Fibroblast of pulmonary artery (primary cell): ENCODE results near the gene CORO2B.

ENCODE experiments used
- DNase-seq: peaks from one replicate; pipeline ENCODE4 v3.0.0-alpha.2; 2010; ENCODE audit warnings: low read depth
- H3K4me3 ChIP-seq: replicated peaks from 2 replicates; pipeline ENCODE4 v1.5.1; 2011; ENCODE audit warnings: low read depth, mild to moderate bottlenecking, control low read depth, low read length, moderate library complexity
- TF ChIP-seq, protein P1 (sequence below): IDR thresholded peaks from 2 replicates; pipeline ENCODE4 v1.5.1; 2011; ENCODE audit warnings: mild to moderate bottlenecking, control low read depth, low read length, inconsistent platforms; ENCODE audit errors: missing control alignments

The CORO2B gene, protein sequence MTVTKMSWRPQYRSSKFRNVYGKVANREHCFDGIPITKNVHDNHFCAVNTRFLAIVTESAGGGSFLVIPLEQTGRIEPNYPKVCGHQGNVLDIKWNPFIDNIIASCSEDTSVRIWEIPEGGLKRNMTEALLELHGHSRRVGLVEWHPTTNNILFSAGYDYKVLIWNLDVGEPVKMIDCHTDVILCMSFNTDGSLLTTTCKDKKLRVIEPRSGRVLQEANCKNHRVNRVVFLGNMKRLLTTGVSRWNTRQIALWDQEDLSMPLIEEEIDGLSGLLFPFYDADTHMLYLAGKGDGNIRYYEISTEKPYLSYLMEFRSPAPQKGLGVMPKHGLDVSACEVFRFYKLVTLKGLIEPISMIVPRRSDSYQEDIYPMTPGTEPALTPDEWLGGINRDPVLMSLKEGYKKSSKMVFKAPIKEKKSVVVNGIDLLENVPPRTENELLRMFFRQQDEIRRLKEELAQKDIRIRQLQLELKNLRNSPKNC

DNA sequence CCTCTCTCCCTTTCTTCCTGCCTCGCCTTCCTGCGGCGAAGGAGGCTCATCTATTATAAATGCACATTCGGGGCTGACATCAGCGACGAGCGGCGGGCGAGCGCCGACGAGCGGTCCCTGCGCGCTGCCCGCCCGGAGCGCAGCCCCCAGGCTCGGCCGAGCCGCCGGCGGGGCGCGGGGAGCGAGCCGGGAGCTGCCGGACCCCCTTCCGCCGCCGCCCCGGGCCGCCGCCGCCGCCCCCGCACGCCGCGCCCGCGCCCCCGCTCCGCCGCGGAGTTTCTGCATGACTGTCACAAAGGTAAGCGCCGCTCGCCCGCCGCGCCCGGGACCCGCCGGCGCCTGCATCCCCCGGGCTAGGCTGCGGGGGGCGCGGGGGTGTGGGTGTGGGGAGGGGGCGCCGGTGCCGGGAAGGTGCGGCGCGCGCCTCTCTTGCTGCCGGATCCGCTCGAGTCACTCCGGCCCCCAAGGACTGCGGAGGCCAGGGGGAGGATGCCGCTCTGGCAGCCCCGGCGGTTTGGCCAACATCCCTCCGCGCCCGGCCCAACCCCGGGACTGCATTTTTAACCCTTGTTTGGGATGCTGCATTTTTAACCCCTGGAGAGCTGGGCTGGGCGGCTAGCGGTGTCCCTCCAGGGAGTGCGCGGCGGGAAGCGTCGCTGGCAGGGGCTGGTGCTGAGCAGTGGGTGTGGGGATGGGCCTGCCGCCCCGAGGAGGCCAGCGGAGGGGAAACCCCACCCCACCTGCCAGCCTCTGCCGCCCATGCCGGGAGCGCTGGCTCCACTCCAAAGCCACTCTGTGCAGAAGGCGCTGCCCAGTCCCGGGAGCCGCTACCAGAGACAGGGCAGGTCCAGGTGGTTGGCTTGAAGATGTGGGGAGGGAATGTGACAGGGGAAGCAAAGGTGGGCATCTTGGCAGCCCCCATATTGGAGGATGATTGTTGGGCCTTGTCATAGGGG lies at the start of gene CORO2B:
TSS of gene CORO2B (plus strand) at position 14 of the 956 bp plus-strand sequence. CDS start at position 284, 270 bp downstream.
- TF ChIP-seq, protein P1, sequence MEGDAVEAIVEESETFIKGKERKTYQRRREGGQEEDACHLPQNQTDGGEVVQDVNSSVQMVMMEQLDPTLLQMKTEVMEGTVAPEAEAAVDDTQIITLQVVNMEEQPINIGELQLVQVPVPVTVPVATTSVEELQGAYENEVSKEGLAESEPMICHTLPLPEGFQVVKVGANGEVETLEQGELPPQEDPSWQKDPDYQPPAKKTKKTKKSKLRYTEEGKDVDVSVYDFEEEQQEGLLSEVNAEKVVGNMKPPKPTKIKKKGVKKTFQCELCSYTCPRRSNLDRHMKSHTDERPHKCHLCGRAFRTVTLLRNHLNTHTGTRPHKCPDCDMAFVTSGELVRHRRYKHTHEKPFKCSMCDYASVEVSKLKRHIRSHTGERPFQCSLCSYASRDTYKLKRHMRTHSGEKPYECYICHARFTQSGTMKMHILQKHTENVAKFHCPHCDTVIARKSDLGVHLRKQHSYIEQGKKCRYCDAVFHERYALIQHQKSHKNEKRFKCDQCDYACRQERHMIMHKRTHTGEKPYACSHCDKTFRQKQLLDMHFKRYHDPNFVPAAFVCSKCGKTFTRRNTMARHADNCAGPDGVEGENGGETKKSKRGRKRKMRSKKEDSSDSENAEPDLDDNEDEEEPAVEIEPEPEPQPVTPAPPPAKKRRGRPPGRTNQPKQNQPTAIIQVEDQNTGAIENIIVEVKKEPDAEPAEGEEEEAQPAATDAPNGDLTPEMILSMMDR, result no peak
- DNase-seq, result peak; percentile 47
- H3K4me3 ChIP-seq, result peak within 1 kb of the TSS; percentile 62

DNA sequence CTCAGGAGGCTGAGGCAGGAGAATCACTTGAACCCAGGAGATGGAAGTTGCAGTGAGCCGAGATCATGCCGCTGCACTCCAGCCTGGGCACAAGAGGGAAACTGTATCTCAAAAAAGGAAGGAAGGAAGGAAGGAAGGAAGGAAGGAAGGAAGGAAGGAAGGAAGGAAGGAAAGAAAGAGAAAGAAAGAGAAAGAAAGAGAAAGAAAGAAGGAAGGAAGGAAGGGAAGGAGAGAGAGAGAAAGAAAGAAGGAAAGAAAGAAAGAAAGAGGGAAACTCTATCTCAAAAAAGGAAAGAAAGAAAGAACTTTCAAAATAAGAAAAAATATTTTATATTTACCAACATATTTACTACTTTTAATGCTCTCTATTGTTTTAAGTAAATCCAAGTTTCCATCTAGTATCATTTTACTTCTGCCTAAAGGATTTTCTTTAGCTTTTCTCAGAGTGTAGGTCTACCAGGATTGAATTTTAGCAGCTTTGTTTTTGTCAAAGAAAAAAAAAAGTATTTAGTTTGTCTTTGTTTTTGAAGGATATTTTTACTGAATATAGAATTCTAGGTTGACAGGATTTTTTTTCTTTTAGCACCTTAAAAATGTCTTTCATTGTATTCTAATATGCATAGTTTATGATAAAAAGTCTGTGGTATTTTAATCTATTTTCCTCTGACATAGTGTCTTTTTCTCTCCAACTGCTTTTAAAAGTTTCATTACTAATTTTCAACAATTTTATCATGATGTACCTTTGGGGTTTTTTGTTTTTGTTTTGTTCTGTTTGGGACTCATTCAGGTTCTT lies 47.2 kb upstream of the CORO2B start:
- no peak overlapping the region for H3K4me3 ChIP-seq
- no peak for DNase-seq
- TF ChIP-seq, protein P1, result no peak

DNA sequence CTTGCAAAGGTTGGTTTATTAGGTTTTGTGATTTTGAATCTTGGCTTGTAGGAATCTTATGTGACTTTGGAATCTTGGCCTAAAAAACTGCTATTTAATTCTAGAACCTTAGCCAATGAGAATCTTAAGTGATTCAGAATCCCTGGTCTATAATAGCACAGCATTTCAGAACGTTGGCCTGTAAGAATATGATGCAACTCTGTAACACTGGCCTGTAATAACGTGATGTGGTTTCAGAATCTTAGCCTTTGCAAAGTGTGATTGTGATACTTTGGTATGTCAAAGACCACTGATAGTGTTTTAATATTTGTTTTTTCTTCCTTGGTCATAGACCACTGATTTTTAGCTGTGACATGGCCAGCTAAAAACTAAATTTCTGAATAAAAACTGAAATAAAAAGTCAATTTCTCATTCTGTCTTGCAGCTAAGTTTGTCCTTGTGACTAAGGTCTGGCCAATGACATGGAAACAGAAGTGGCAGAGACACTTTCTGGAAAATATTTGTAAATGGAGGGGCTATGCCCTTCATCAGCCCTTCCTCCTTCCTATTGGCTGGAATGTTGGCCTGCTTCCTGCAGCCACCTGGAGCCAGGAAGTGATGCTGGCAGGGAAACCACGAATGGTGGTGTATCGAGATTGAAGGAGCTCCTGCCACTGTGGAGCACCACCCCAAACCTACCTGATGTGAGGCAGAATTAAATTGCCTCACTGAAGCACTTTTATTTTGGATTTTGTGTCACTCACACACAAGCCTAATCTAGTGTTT lies 42.3 kb upstream of the CORO2B start:
- no peak overlapping the region for H3K4me3 ChIP-seq
- peak; percentile 92 for DNase-seq
- TF ChIP-seq, protein P1, result no peak

DNA sequence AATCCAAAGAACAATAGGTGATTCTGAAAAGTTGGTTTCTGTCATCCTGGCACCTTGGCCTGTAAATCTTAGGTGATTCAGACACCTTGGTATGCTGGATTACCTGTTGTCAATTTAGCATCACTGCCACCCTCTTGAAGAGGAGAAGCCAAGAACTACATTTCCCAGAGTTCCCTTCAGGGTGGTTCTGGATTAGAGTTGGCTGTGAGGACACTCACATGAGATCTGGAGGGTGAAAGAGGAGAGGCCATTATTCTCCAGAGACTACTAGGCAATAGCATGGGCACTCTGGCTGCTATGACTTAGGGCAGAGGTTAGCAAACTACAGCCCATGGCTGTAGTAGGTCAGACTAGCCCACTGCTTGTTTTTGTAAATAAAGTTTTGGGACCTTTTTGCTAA lies 41.7 kb upstream of the CORO2B start:
- H3K4me3 ChIP-seq, result no peak overlapping the region
- no peak for DNase-seq
- TF ChIP-seq, protein P1, result no peak

DNA sequence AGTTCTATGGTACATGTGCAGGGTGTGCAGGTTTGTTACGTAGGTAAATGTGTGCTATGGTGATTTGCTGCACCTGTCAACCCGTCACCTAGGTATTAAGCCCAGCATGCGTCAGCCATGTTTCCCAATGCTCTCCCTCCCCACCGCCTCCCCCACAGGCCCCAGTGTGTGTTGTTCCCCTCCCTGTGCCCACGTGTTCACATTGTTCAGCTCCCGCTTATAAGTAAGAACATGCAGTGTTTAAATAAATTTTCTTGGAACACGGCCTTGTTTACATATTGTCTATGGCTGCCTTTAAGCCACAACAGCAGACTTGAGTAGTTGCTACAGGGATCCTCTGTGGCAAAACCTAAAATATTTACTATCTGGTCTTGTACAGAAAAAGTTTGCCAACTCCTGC lies 41.3 kb upstream of the CORO2B start:
- TF ChIP-seq, protein P1, result no peak
- H3K4me3 ChIP-seq, result no peak overlapping the region
- no peak for DNase-seq

DNA sequence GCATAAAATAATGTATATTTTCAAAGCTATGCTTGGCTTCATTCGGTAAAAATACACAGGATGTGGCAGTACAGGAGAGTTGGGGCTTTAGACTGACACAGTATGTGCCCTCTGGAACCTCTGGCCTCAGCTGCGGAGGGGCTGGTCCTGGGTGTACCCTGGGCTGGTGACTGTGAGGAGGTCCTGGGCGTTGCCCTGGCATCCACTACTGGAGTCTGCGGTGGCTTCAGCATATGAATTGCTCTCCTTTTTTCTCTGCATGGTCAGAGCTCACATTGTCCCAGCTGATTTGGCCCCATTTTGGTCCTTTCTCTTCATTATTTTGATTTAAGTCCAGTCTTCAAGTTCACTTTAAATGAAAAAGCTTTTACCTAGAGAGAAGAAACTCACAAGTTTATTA lies 40.5 kb upstream of the CORO2B start:
- H3K4me3 ChIP-seq, result no peak overlapping the region
- TF ChIP-seq, protein P1, result no peak
- DNase-seq, result no peak
